Adipocyte (in vitro differentiated cells): ENCODE measurements around the gene DENND2D.

Experiments used
- DNase-seq: peaks from one replicate; pipeline ENCODE4 v3.0.0-alpha.2; 2015; ENCODE audit warnings: low read depth
- H3K27me3 ChIP-seq: replicated peaks from 2 replicates; pipeline ENCODE4 v1.7.0; 2013; ENCODE audit warnings: mild to moderate bottlenecking, low read length, moderate library complexity; ENCODE audit not compliant: control insufficient read depth, insufficient read depth
- H3K36me3 ChIP-seq: 2 replicates; pipeline ENCODE4 v1.7.0; 2013; ENCODE audit warnings: low read length, mild to moderate bottlenecking, moderate library complexity; ENCODE audit not compliant: control insufficient read depth, insufficient read depth, severe bottlenecking
- H3K4me1 ChIP-seq: 2 replicates; pipeline ENCODE4 v1.7.0; 2013; ENCODE audit warnings: mild to moderate bottlenecking, low read length, moderate library complexity; ENCODE audit not compliant: control insufficient read depth, insufficient read depth
- H3K4me3 ChIP-seq: 2 replicates; pipeline ENCODE4 v1.7.0; 2013; ENCODE audit warnings: mild to moderate bottlenecking, low read length, moderate library complexity
- H3K9ac ChIP-seq: 2 replicates; pipeline ENCODE4 v1.7.0; 2013; ENCODE audit warnings: mild to moderate bottlenecking, low read length, moderate library complexity
- H3K9me3 ChIP-seq: 2 replicates; pipeline ENCODE4 v1.7.0; 2013; ENCODE audit warnings: mild to moderate bottlenecking, low read length, moderate library complexity; ENCODE audit not compliant: control insufficient read depth

Gene DENND2D

GRCh38 chr1:111211921-111212320 is 11.5 kb upstream of the DENND2D start:
- no peaks in the 10 kb centered on the region for H3K9me3 ChIP-seq
- no peak for DNase-seq
- H3K4me1 ChIP-seq = peaks cover 17% of the 10 kb centered on the region

GRCh38 chr1:111209622-111210021 is 9.2 kb upstream of the DENND2D start:
- Histone ChIP-seq H3K4me3 (no peak overlapping the region), H3K9ac (no peak overlapping the region), H3K27me3 (no peaks in the 10 kb centered on the region), H3K36me3 (no peaks in the 10 kb centered on the region), H3K4me1 (peaks cover 20% of the 10 kb centered on the region), H3K9me3 (no peaks in the 10 kb centered on the region)
- no peak for DNase-seq

More at GRCh38 chr1:111211921-111212320, 11.5 kb upstream of the DENND2D start:
- Histone ChIP-seq H3K36me3 (no peaks in the 10 kb centered on the region), H3K4me3 (no peak overlapping the region), H3K27me3 (no peaks in the 10 kb centered on the region), H3K9ac (no peak overlapping the region)

GRCh38 chr1:111208921-111209320 is 8.5 kb upstream of the DENND2D start:
- Histone ChIP-seq H3K4me3 (no peak overlapping the region), H3K36me3 (no peaks in the 10 kb centered on the region), H3K27me3 (no peaks in the 10 kb centered on the region), H3K9ac (no peak overlapping the region), H3K4me1 (peaks cover 22% of the 10 kb centered on the region), H3K9me3 (no peaks in the 10 kb centered on the region)
- DNase-seq = no peak

GRCh38 chr1:111205714-111206050 is 5.2 kb upstream of the DENND2D start:
- peak; percentile 37 for DNase-seq
- no peak overlapping the region for H3K4me3 ChIP-seq

GRCh38 chr1:111204983-111205713 is 4.7 kb upstream of the DENND2D start:
- no peaks in the 10 kb centered on the region for H3K36me3 ChIP-seq
- no peaks in the 10 kb centered on the region for H3K9me3 ChIP-seq
- no peak for DNase-seq
- H3K4me3 ChIP-seq = peak overlapping the region; percentile 77
- H3K27me3 ChIP-seq = no peaks in the 10 kb centered on the region
- no peak overlapping the region for H3K9ac ChIP-seq
- peaks cover 24% of the 10 kb centered on the region for H3K4me1 ChIP-seq

More at GRCh38 chr1:111205714-111206050, 5.2 kb upstream of the DENND2D start:
- no peaks in the 10 kb centered on the region for H3K27me3 ChIP-seq
- no peaks in the 10 kb centered on the region for H3K9me3 ChIP-seq
- H3K4me1 ChIP-seq = peaks cover 24% of the 10 kb centered on the region
- no peak overlapping the region for H3K9ac ChIP-seq
- H3K36me3 ChIP-seq = no peaks in the 10 kb centered on the region

GRCh38 chr1:111204201-111204982 is 3.9 kb upstream of the DENND2D start:
- DNase-seq = peak; percentile 45
- Histone ChIP-seq H3K9ac (peak overlapping the region; percentile 76), H3K4me1 (peaks cover 24% of the 10 kb centered on the region), H3K4me3 (peak overlapping the region; percentile 77), H3K36me3 (no peaks in the 10 kb centered on the region), H3K9me3 (no peaks in the 10 kb centered on the region), H3K27me3 (no peaks in the 10 kb centered on the region)

- Histone ChIP-seq H3K9ac (peak overlapping the region; percentile 76), H3K36me3 (no peaks in the 10 kb centered on the region), H3K9me3 (no peaks in the 10 kb centered on the region), H3K4me3 (peak overlapping the region; percentile 77), H3K4me1 (peaks cover 24% of the 10 kb centered on the region), H3K27me3 (no peaks in the 10 kb centered on the region)
- peak; percentile 45 for DNase-seq
Measured at GRCh38 chr1:111203681-111204200, 3.3 kb upstream of the DENND2D start.

- H3K4me3 ChIP-seq = peak overlapping the region; percentile 77
- no peak overlapping the region for H3K9ac ChIP-seq
- DNase-seq = no peak
- H3K9me3 ChIP-seq = no peaks in the 10 kb centered on the region
- H3K36me3 ChIP-seq = no peaks in the 10 kb centered on the region
- H3K27me3 ChIP-seq = no peaks in the 10 kb centered on the region
- peaks cover 26% of the 10 kb centered on the region for H3K4me1 ChIP-seq
Measured at GRCh38 chr1:111202707-111203623, 2.5 kb upstream of the DENND2D start.

- no peaks in the 10 kb centered on the region for H3K36me3 ChIP-seq
Measured at GRCh38 chr1:111202366-111202706, 1.9 kb upstream of the DENND2D start.

GRCh38 chr1:111201275-111202090 is 1.0 kb upstream of the DENND2D start:
- H3K4me3 ChIP-seq = no peak overlapping the region
- no peak overlapping the region for H3K9ac ChIP-seq
- H3K4me1 ChIP-seq = peaks cover 33% of the 10 kb centered on the region
- DNase-seq = no peak
- no peaks in the 10 kb centered on the region for H3K9me3 ChIP-seq
- H3K27me3 ChIP-seq = no peaks in the 10 kb centered on the region
- no peaks in the 10 kb centered on the region for H3K36me3 ChIP-seq

More at GRCh38 chr1:111202366-111202706, 1.9 kb upstream of the DENND2D start:
- Histone ChIP-seq H3K9me3 (no peaks in the 10 kb centered on the region), H3K4me1 (peaks cover 32% of the 10 kb centered on the region), H3K27me3 (no peaks in the 10 kb centered on the region), H3K4me3 (no peak overlapping the region), H3K9ac (no peak overlapping the region)
- DNase-seq = no peak
